Liver (tissue), 3 donors: ENCODE measurements around the gene KSR2.

ENCODE experiments used
- GABPA ChIP-seq, 2 donors: IDR thresholded peaks in 1 of 2; conservative IDR thresholded peaks in 1 of 2; 2 replicates each; pipeline ENCODE4 v1.6.1; 2016; ENCODE audit warnings: antibody characterized with exemption in 2 of 2, mild to moderate bottlenecking in 1 of 2, moderate library complexity in 1 of 2
- TAF1 ChIP-seq: conservative IDR thresholded peaks from 2 replicates; pipeline ENCODE4 v1.6.1; 2016; ENCODE audit warnings: antibody characterized with exemption, mild to moderate bottlenecking
- YY1 ChIP-seq: IDR thresholded peaks from 2 replicates; pipeline ENCODE4 v1.6.1; 2016; ENCODE audit warnings: antibody characterized with exemption, mild to moderate bottlenecking
- TF ChIP-seq, protein P1 (sequence below): fragments of 150-350 bp; IDR thresholded peaks from 2 replicates; pipeline ENCODE4 v1.5.1; 2017; ENCODE audit warnings: improper control_type of control experiment, low read depth, low read length; ENCODE audit not compliant: missing input control
- TF ChIP-seq, protein P2 (sequence below): IDR thresholded peaks from 2 replicates; pipeline ENCODE4 v1.6.1; 2016; ENCODE audit warnings: antibody characterized with exemption
- TF ChIP-seq, protein P3 (sequence below): IDR thresholded peaks from 2 replicates; pipeline ENCODE4 v1.6.1; 2016; ENCODE audit warnings: antibody characterized with exemption, mild to moderate bottlenecking
- TF ChIP-seq, protein P4 (sequence below): IDR thresholded peaks from 2 replicates; pipeline ENCODE4 v1.6.1; 2016; ENCODE audit warnings: antibody characterized with exemption
- donor health status: healthy.
- donor health status: healthy.

DNA sequence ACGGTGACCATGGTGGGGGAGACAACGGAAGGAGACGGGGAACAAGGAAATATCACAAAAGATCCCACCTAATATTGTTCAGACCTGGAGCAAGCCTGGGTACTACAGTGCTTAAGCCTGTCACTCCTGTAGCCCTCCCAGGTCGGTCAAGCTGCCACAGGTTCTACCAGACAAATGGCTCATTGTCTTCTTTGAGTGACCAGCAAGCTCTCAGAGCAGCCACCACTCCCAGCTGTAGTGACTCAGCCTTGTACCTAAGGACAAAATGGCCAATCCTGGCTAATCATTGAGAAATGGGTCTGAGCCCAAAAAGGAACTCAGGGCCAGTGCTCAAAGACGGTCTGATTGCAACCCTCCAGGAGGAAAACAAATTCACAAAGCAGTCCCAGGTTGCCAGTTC lies 368.9 kb downstream of the KSR2 start:
- TF ChIP-seq, protein P1, sequence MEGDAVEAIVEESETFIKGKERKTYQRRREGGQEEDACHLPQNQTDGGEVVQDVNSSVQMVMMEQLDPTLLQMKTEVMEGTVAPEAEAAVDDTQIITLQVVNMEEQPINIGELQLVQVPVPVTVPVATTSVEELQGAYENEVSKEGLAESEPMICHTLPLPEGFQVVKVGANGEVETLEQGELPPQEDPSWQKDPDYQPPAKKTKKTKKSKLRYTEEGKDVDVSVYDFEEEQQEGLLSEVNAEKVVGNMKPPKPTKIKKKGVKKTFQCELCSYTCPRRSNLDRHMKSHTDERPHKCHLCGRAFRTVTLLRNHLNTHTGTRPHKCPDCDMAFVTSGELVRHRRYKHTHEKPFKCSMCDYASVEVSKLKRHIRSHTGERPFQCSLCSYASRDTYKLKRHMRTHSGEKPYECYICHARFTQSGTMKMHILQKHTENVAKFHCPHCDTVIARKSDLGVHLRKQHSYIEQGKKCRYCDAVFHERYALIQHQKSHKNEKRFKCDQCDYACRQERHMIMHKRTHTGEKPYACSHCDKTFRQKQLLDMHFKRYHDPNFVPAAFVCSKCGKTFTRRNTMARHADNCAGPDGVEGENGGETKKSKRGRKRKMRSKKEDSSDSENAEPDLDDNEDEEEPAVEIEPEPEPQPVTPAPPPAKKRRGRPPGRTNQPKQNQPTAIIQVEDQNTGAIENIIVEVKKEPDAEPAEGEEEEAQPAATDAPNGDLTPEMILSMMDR = no peak
- TF ChIP-seq YY1 (no peak), TAF1 (no peak), GABPA (IDR thresholded peaks at IDR 0.05 in 1 of 2, conservative IDR thresholded peaks at IDR 0.05 in 1 of 2) (no peak)
- TF ChIP-seq, protein P2, sequence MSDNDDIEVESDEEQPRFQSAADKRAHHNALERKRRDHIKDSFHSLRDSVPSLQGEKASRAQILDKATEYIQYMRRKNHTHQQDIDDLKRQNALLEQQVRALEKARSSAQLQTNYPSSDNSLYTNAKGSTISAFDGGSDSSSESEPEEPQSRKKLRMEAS = no peak
- TF ChIP-seq, protein P3, sequence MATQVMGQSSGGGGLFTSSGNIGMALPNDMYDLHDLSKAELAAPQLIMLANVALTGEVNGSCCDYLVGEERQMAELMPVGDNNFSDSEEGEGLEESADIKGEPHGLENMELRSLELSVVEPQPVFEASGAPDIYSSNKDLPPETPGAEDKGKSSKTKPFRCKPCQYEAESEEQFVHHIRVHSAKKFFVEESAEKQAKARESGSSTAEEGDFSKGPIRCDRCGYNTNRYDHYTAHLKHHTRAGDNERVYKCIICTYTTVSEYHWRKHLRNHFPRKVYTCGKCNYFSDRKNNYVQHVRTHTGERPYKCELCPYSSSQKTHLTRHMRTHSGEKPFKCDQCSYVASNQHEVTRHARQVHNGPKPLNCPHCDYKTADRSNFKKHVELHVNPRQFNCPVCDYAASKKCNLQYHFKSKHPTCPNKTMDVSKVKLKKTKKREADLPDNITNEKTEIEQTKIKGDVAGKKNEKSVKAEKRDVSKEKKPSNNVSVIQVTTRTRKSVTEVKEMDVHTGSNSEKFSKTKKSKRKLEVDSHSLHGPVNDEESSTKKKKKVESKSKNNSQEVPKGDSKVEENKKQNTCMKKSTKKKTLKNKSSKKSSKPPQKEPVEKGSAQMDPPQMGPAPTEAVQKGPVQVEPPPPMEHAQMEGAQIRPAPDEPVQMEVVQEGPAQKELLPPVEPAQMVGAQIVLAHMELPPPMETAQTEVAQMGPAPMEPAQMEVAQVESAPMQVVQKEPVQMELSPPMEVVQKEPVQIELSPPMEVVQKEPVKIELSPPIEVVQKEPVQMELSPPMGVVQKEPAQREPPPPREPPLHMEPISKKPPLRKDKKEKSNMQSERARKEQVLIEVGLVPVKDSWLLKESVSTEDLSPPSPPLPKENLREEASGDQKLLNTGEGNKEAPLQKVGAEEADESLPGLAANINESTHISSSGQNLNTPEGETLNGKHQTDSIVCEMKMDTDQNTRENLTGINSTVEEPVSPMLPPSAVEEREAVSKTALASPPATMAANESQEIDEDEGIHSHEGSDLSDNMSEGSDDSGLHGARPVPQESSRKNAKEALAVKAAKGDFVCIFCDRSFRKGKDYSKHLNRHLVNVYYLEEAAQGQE = no peak
- TF ChIP-seq, protein P4, sequence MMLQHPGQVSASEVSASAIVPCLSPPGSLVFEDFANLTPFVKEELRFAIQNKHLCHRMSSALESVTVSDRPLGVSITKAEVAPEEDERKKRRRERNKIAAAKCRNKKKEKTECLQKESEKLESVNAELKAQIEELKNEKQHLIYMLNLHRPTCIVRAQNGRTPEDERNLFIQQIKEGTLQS = no peak
